Prostate gland (tissue), 2 donors: ENCODE results near the gene SNAPC4.

ENCODE experiments used
- CTCF ChIP-seq, 4 experiments: fragments of 200-600 bp in 2 of 4; fragments of 450-650 bp in 2 of 4; sonication (generic) in 2 of 4; IDR thresholded peaks; 1 replicate in 3 of 4; 2 replicates in 1 of 4; pipeline ENCODE4 v1.5.1; 2016 to 2019; ENCODE audit warnings: antibody characterized with exemption in 4 of 4, mild to moderate bottlenecking in 2 of 4, moderate library complexity in 2 of 4
- POLR2A ChIP-seq: fragments of 450-650 bp; IDR thresholded peaks from one replicate; pipeline ENCODE4 v1.6.1; 2016; ENCODE audit warnings: antibody characterized with exemption, mild to moderate bottlenecking

- TF ChIP-seq CTCF (IDR thresholded peaks at IDR 0.05), result no peak
- TF ChIP-seq POLR2A, result no peak
These were observed 29.9 kb upstream of the SNAPC4 start for GRCh38 chr9:136429683-136430491.
